GM12865 (cell line): ENCODE results near the gene SHISAL2B.

Experiments
- DNase-seq: peaks from one replicate; pipeline ENCODE4 v3.0.0; 2010; ENCODE audit warnings: low read depth
- H3K4me3 ChIP-seq: 2 replicates; pipeline ENCODE4 v1.5.1; 2011; ENCODE audit warnings: mild to moderate bottlenecking, low read depth, low read length, control low read depth
- TF ChIP-seq, protein P1 (sequence below): IDR thresholded peaks from 2 replicates; pipeline ENCODE4 v1.5.1; 2011; ENCODE audit warnings: low read length, control low read depth, low read depth, inconsistent platforms; ENCODE audit not compliant: insufficient read depth; ENCODE audit errors: missing control alignments

SHISAL2B gene

DNA sequence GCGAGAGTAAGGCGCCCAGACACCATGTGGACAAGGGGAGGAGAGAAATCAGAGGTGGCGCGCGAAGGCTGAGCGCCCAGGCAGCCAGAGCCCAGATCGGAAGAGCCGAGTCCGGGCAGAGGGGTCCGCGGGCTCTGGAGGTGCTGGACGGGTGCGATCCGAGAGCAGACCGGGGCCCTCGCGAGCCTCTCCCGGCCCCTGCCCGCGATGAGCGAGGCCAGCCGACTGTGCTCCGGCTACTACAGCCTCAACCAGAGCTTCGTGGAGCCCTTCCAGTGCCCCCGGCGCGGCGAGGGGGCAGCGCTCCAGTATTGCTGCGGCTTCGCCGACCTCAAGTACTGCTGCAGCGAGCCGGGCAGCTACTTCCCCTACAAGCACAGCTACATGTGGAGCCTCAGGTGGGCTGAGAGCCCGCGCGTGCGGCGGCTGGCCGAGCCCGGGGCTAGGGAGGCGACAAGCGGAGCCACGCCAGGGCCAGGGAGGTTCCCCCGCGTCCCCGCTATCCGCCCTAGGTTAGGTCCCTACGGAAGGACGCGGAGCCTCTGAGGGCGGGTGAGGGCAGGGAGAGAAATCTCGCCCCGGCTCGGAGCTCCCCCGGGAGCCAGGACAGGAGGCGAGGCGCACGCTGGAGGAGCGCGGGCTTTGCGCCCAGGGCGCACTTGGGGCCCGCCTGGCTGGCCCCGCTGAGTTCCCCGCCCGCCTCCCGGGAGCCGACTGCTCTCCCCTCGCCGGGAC is at the start of gene SHISAL2B:
SHISAL2B (plus strand) TSS at position 87 of the 735 bp plus-strand sequence; CDS start at position 208, 121 bp downstream.
- DNase-seq = no peak
- TF ChIP-seq, protein P1, sequence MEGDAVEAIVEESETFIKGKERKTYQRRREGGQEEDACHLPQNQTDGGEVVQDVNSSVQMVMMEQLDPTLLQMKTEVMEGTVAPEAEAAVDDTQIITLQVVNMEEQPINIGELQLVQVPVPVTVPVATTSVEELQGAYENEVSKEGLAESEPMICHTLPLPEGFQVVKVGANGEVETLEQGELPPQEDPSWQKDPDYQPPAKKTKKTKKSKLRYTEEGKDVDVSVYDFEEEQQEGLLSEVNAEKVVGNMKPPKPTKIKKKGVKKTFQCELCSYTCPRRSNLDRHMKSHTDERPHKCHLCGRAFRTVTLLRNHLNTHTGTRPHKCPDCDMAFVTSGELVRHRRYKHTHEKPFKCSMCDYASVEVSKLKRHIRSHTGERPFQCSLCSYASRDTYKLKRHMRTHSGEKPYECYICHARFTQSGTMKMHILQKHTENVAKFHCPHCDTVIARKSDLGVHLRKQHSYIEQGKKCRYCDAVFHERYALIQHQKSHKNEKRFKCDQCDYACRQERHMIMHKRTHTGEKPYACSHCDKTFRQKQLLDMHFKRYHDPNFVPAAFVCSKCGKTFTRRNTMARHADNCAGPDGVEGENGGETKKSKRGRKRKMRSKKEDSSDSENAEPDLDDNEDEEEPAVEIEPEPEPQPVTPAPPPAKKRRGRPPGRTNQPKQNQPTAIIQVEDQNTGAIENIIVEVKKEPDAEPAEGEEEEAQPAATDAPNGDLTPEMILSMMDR = no peak
- H3K4me3 ChIP-seq = no peak within 1 kb of the TSS

DNA sequence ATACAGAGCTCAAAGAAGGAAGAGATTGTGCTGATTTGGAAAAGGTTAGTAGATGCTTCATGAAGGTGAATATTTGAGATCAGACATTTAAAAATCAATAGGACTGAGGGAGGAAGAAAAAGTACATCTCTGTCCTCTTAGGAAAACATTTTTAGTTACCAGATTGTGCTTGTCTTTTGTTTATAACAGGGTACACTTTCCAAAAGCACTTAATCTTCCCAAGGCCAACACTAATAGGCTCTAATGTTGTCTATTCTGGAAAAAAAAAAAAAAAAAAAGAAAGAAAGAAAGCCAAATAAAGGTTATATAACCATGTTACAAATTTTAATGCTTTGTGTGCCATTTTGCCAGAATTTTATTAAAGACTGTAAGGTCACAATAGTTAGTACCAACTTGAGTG is 45.5 kb upstream of the SHISAL2B start:
- no peak for DNase-seq
- H3K4me3 ChIP-seq = no peak overlapping the region
- TF ChIP-seq, protein P1 = no peak

DNA sequence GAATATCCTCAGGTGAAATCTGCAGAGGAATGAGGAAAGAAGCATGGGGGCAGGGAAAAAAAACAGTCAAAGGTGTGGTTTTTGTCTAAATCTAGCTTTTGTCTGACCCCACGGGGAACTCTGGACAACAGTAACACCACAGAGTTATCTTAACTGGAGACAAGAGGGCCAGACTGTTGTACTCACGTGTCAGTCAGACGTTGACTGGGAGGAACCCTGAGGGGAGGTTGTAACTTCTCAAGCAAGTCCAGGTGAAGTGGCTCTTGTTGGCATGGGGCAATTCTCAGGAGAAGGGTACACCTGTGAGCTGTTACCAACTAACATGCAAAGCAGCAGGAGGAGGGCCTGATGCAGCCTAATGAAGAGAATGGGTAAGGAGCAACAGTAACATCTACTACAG is 44.1 kb upstream of the SHISAL2B start:
- TF ChIP-seq, protein P1 = no peak
- no peak for DNase-seq
- no peak overlapping the region for H3K4me3 ChIP-seq

DNA sequence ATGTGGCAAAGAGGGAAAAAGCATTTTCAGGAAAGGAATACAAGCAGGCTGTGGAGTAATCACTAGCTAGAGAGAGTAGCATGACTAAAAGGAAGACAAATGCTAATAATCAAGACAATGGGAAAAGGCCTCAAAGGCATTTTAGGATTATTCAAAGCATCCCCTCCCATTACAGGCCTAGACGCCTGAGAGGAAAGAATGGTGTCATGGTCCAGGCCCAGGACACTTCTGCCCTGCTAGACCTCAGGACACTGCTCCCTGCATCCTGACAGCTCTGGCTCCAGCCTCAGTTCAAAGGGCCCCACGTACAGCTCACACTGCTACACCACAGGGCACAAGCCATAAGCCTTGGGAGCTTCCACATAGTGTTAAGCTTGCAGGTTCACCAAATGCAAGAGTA is 40.8 kb upstream of the SHISAL2B start:
- no peak overlapping the region for H3K4me3 ChIP-seq
- DNase-seq = no peak
- TF ChIP-seq, protein P1 = no peak

DNA sequence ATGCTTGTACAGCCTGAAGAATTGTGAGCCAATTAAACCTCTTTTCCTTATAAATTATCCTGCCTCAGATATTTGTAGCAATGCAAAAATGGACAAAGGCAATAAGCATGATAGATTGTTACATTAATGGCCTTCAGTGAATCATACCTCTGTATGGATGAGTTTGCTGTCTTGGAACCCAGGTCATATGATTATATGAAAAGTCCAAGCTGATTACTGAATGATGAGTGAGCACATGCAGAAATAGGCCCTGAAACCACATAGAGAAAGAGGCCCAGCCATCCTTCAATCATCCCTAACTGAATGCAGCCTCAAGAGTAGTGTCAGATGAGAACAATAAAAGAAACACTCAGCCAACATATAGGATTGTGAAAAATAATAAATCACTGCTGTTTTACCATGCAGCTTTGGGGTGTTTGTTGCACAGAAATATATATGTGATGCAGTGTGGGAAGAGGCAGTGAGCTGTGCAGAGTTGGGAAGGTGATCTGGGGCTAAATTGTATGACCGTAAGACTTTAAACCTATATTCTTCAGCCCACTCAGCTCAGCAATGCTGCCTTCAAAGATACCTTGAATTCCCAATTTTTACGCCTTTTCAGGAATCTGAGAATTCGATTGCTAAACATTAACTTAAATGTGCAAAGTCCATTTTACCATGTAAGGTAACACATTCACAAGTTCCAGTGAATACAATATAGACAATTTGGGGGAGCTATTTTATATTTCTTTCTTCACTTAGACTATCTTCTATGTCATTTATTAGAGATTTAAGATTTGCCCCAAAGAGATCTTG is 36.3 kb upstream of the SHISAL2B start:
- no peak for DNase-seq
- TF ChIP-seq, protein P1 = no peak
- no peak overlapping the region for H3K4me3 ChIP-seq

DNA sequence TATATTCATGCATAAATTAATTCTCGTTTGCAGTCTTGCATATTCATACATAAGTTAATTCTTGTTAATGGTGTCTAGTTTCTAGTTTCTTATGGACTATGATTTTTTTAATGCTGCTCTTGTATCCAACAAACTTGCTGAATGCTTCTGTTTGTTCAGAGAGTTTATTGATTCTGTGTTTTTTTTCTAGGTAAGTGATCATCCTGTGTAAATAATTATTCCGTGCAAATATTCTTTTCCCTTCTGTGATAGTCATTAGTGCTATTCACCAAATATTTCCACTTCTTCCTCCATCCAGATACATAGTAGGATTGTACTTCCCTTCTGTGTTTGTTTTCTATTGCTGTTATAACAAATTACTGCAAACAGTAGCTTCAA is 35.8 kb upstream of the SHISAL2B start:
- no peak for DNase-seq
- TF ChIP-seq, protein P1 = no peak
- H3K4me3 ChIP-seq = no peak overlapping the region

DNA sequence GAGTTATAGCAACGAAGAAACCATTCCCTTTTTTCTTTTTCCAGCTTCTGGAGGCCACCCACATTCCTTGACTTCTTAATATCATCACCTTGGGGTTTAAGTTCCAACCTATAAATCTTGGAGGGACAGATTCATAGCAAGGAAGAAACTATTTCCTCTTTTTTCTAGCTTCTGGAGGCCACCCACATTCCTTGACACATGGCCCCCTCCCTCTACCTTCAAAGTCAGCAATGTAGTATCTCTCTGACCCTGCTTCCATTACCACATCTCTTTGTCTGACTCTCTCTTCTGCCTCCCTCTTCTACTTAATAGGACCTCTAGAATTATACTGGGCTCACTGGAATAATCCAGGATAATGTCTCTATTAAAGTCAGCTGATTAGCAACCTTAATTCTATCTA is 34.7 kb upstream of the SHISAL2B start:
- TF ChIP-seq, protein P1 = no peak
- no peak overlapping the region for H3K4me3 ChIP-seq
- DNase-seq = no peak
